ENCODE results near the gene ANGPTL8. TPM values are rescaled to one million over a fixed set of nuclear protein-coding genes. Genes with fewer than 3 reads are reported as not detected.

ANGPTL8 gene
- total and polyA plus RNA-seq, 10 of the 15 experiments (the other 5 are each of a cell fraction or from before 2014, with no cell fraction given), result not detected

- Histone ChIP-seq H3K79me2 (ENCODE audit: control insufficient read depth, insufficient read depth, low read length) (no peaks in the 10 kb centered on the region), H3K27ac (ENCODE audit: control insufficient read depth, insufficient read depth) (no peak overlapping the region), H4K20me1 (ENCODE audit: control insufficient read depth, insufficient read depth) (no peaks in the 10 kb centered on the region; the same call in 1 of the 2 replicates), H3K4me3 (no peak overlapping the region), H3K4me1 (ENCODE audit: control insufficient read depth, insufficient read depth, low read length) (no peaks in the 10 kb centered on the region), H3K27me3 (replicated peaks in 1 of 2; ENCODE audit: control insufficient read depth in 2 of 2, insufficient read depth in 2 of 2, low read length in 1 of 2) (no peaks in the 10 kb centered on the region), H3K4me2 (ENCODE audit: control insufficient read depth, insufficient read depth) (no peak overlapping the region), H2AFZ (ENCODE audit: control insufficient read depth, low read depth, low read length) (no peak overlapping the region), H3K9me3 (replicated peaks; ENCODE audit: control insufficient read depth, insufficient read depth, low read length) (no peaks in the 10 kb centered on the region), H3K36me3 (ENCODE audit: control insufficient read depth in 2 of 2, insufficient read depth in 2 of 2, low read length in 1 of 2) (no peaks in the 10 kb centered on the region), H3K9ac (ENCODE audit: control insufficient read depth, insufficient read depth, low read length) (no peak overlapping the region)
- DNase-seq (ENCODE audit: low read depth, low spot score) (no peak), ATAC-seq (no peak), FAIRE-seq (no peak)
- 64% methylated on average over 3 of the region's 3 CpGs for WGBS (ENCODE audit: insufficient coverage, insufficient replicate concordance, low lambda C conversion rate, missing lambda C conversion rate)
- RAD21 ChIA-PET (ENCODE audit: unreplicated experiment), result no interaction called here
- CTCF ChIA-PET, result interaction anchor here (1.0 kb wide), 1 partner anchor 25 kb away, joined by 3 read pairs; no protein-coding TSS in a partner anchor
- SMC1A ChIA-PET (ENCODE audit: uncharacterized antibody, unreplicated experiment), result no interaction called here
- intact Hi-C loops (cut with micrococcal nuclease; ENCODE audit: unreplicated experiment), result no loop called here
- POLR2A ChIA-PET, result no interaction called here
- in situ Hi-C loops (cut with MboI), result no loop called here
- TF ChIP-seq MTA3 (IDR thresholded peaks at IDR 0.05; ENCODE audit: borderline replicate concordance, low read length) (no peak), CEBPZ (IDR thresholded peaks at IDR 0.05; ENCODE audit: low read depth, low read length) (no peak), SMARCA5 (IDR thresholded peaks at IDR 0.05) (peak; percentile 70; the same call in 1 of the 2 replicates), ZNF217 (IDR thresholded peaks at IDR 0.05) (0 out of 2 replicates have a peak, but pooled peaks have one; percentile 21), SPI1 (IDR thresholded peaks at IDR 0.05; ENCODE audit: borderline replicate concordance, insufficient read depth, low read depth, low read length) (peak; percentile 39; the same call in 1 of the 2 replicates), TAF1 (IDR thresholded peaks at IDR 0.05; ENCODE audit: borderline replicate concordance, low read depth, low read length) (no peak), MLLT1 (IDR thresholded peaks at IDR 0.05) (no peak), RELB (IDR thresholded peaks at IDR 0.05; ENCODE audit: low read depth) (no peak), POLR2AphosphoS2 (IDR thresholded peaks at IDR 0.05; ENCODE audit: low read depth, low read length) (no peak), CBX3 (IDR thresholded peaks at IDR 0.05; ENCODE audit: borderline replicate concordance, low read depth) (no peak)
- no TSS peak for BruUV-seq (replicated peaks)
These were observed 18.5 kb downstream of the ANGPTL8 start for GRCh38 chr19:11257846-11258380.

All from GM12878 (cell line).